HG02840 (cell line): ENCODE results near the gene THBS4.
"Not testable (repeated sequence)": the region's sequence is repeated elsewhere in the genome, so short reads cannot be mapped to it uniquely, and the experiment has no call there.

Experiments
- ATAC-seq: cut with Tn5 transposase; IDR thresholded peaks from one replicate; pipeline ENCODE4 v1.9.1; 2021; ENCODE audit warnings: mild to moderate bottlenecking, moderate library complexity, moderate number of reproducible peaks; ENCODE audit not compliant: unreplicated experiment, low FRiP score

Gene THBS4

DNA sequence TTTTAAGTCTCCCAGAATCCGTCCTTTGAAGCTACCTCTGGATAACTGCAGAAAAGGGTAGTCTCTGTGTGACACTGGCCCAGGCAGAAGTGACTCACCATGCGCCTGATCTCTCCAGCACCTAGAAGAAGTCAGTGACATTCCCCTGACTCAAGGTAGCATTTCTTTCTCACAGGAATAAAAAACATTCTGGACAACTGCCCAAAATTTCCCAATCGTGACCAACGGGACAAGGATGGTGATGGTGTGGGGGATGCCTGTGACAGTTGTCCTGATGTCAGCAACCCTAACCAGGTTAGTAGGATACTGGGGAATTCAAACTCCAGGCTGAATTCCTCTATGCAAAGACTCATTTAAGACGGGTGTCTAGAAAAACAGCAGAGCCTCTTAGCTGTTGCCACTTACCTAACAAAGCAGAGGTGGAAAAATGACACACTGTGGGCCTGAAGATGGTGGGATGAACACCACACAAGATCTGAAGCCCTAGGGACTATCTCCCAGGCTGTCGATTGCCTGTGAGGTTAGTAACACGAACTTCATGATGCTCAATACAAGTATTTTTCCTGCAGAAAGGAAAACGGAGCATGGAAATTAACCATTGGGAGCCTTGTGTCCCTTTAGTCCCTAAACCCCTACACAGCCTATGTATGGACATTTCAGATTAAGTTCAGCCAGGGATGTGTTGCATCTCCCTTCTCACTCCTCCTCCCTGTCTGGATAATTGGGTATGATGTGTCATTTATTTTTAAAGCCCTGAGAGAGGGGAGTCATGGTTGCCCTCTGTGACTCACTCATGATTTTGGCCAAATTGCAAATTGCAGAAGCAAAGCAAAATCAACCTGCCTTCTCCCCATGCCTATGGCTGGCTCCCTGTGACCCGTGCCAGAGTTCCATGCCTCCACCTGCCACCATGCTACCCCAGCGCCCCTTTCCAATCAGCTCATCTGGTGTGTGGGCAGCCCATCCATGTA, 37.2 kb downstream of the THBS4 start:
- ATAC-seq: no peak

GRCh38 chr5:80076131-80077050, 41.2 kb downstream of the THBS4 start:
- no peak for ATAC-seq

DNA sequence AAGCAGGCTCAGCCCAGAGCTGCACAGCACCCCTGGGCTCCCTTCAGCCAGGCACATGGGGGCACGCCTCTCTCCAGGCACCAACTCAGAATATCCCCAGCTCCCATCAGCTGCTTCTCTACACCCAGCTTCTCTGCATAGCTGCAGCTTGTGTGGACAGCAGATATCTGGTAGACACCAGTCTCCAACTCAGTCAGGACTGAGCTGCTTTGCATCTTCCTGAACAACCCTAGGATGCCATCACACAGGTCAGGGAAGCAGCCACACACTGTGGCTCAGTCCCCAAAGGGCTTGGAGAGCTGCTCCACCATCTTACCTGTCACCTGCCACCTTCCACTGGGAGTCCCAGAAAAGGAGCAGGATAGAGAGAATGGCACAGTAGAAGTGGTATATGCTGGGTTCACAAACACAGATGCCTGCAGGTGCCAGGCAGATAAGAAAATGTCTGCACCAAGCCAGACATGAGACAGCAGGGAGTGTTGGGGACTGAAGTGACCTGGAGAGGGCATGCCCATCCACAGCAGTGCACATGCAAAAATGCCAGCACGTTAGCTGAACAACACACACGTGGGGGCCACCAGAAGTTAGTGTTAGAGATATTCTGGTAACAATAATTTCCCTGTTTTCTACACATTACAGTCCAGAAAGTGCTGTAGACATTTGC, 42.0 kb downstream of the THBS4 start:
- no peak for ATAC-seq

- no peak for ATAC-seq
Observed at GRCh38 chr5:80078921-80079320, 43.8 kb downstream of the THBS4 start.

DNA sequence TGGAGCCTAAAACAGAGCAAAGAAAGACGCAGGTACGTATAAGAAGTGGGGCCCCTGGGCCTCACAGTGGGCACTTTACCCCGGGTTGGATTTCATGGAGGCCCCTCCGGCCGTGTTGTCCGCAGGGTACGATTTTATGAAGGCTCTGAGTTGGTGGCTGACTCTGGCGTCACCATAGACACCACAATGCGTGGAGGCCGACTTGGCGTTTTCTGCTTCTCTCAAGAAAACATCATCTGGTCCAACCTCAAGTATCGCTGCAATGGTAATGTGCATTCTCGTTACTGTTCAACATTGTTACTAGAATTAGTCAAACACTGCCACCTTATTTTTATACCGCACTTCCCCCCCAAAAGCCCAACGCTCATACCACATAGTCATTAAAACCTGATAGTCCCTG, 47.1 kb downstream of the THBS4 start:
- no peak for ATAC-seq

DNA sequence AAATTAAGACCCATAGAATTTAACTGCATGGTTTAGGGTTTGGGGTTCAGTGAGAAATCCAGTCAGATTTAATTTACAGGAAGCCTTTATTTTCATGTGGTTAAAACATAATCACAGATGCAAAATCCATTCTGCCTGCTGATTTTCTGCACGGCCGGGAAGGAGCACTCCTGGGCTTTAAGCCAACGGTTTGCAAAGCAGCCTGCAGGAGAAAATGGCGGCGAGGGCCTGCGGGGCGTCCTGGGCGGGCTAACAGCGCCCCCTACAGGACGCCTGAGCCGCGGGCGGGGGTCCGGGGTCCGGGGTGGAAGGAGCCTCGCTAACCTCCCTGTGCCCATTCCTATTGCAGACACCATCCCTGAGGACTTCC, 47.6 kb downstream of the THBS4 start:
- no peak for ATAC-seq

DNA sequence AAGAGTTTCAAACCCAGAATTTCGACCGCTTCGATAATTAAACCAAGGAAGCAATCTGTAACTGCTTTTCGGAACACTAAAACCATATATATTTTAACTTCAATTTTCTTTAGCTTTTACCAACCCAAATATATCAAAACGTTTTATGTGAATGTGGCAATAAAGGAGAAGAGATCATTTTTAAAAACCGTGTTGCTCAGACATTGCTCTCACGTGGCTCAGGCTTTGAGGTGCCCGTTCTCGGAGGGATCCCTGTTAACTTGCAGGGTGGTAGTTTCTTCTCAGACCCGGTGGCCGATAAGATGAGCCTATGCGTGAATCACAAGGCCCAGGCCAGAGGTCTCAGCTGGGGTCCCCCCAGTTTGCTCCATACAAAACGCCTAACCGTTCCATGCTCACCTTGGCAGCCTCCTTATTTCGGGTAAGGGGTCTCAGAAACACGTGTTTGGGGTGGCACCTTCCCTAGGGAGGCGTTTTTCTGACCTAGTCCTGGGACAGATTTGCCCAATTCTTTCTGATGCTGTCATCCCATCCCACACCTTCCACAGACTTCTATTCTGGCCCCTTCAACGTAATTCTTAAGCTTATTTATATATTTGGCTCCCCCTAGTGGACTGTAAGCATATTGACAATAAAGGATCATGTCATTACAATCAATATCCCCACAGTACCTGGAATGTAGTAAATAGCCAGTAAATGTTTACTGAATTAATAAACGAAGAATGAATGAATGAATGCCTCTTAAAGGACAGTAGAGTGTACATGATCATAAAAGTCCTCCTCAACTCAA, 48.1 kb downstream of the THBS4 start:
- ATAC-seq: no peak

GRCh38 chr5:80090884-80091166, 55.7 kb downstream of the THBS4 start:
- ATAC-seq: no peak

- not testable (repeated sequence) for ATAC-seq
Observed at GRCh38 chr5:80091792-80092192, 56.6 kb downstream of the THBS4 start.

GRCh38 chr5:80092486-80093107, 57.4 kb downstream of the THBS4 start:
- ATAC-seq: no peak

- no peak for ATAC-seq
Observed at GRCh38 chr5:80093796-80094195, 58.6 kb downstream of the THBS4 start.

DNA sequence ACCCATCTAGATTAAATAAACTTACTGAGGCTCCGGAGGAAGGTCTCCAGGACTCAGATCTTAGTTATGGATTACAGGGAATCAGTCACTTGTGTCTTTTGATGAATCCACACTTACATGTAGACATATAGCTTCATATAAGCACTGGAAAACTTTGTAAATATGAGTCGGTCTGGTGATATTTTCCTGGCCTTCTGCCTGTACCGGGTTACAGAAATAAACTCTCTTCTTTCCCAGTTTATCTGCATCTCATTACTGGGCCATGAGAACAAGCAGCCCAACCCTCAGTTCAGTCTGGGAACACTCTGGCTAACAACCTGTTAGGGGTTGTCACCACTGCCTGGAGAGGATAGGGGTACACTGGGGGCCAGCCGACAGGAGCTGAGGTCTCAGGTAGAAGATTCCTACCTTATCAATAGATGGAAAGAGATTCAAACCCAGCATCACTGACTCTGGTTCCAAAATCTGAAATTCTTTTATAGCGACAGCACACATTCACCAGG, 59.1 kb downstream of the THBS4 start:
- ATAC-seq: no peak

GRCh38 chr5:80097451-80097850, 62.3 kb downstream of the THBS4 start:
- ATAC-seq: no peak

DNA sequence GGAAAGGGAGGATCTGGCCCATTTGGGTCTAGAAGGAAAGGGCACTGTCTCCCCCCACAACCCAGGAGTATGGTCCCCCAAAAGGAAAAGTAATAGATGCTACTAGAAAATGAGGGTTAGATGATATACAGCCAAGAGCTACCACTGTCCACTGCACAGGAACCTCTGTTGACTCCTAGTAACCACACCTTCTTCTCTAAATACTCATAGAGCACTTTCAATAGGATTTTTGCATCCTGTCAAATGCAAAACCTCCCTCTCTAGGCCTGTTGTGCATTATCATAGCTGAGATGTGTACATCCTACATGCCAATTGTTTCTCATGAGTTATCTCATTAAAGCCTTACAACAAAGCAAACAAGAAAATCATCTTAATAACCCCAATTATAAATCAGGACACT, 66.8 kb downstream of the THBS4 start:
- no peak for ATAC-seq

GRCh38 chr5:80103371-80103770, 68.2 kb downstream of the THBS4 start:
- ATAC-seq: no peak

DNA sequence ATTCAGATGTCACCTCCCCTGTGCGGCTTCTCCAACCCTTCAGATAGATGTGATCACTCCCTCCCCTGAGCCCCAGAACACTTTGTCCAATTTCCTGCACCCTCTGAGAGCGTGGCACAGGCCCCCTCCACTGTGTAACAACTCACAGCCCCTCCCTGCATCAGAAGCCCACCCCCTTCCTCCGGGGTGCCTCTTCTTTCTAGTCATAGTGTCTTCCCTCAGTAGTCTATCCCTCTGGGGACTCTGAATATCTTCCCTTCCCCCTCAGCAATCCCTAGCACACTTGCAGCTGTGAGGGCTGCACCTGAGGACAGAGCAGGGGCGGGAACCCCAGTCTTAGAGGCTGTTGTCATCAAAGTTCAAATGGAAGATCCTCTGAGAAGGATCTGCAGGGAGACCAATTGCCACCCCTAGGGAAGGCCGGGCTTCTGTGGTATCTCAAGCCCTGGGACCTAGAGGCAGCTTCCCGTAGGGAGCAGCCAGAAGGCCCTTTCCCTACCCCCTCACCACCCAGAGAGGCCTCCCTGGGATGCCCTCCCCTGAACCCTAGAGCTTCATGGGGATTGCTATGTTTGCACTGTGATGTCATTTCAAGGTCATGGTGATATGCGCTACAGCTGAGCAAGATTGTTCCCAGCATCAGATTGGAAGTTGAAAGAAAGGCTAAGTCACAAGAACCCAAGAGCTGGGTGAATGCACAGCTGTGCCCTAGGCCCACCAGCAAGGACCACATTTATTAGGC, 70.7 kb downstream of the THBS4 start:
- no peak for ATAC-seq

DNA sequence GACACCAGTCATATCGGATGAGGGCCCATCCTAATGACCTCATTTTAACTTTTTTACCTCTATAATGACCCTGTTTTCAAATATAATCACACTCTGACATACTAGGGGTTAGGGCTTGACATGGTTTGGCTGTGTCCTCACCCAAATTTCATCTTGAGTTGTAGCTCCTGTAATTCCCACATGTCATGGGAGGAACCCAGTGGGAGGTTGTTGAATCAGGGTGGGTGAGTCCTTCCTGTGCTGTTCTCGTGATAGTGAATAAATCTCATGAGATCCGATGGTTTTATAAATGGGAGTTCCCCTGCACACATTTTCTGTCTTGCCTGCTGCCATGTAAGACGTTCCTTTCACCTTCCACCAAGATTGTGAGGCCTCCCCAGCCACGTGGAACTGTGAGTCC, 71.8 kb downstream of the THBS4 start:
- ATAC-seq: no peak

GRCh38 chr5:80109646-80110478, 74.7 kb downstream of the THBS4 start:
- no peak for ATAC-seq
